PFSK-1 (cell line): ENCODE measurements around the gene EXD3.

Experiments
- REST ChIP-seq, 2 experiments: IDR thresholded peaks; 2 replicates each; pipeline versions ENCODE4 v1.6.1 to v1.8.0; 2011 to 2012; ENCODE audit warnings: low read depth in 2 of 2, low read length in 2 of 2, control low read depth in 1 of 2, inconsistent platforms in 1 of 2, mild to moderate bottlenecking in 1 of 2, moderate library complexity in 1 of 2; ENCODE audit not compliant: insufficient read depth in 1 of 2
- SIN3A ChIP-seq: IDR thresholded peaks from 2 replicates; pipeline ENCODE4 v1.6.1; 2012; ENCODE audit warnings: mild to moderate bottlenecking, low read length, moderate library complexity, borderline replicate concordance; ENCODE audit not compliant: insufficient read depth
- TAF1 ChIP-seq: IDR thresholded peaks from 2 replicates; pipeline ENCODE4 v1.6.1; 2012; ENCODE audit warnings: low read length, control low read depth, borderline replicate concordance; ENCODE audit not compliant: insufficient read depth

- TF ChIP-seq TAF1 (no peak), REST (IDR thresholded peaks at IDR 0.05; ENCODE audit: insufficient read depth in 1 of 2, low read depth in 2 of 2, low read length in 2 of 2) (no peak), SIN3A (no peak)
Observed at GRCh38 chr9:137411645-137412380, 11.1 kb downstream of the EXD3 start.
